HG03521 (cell line): ENCODE data around the gene CDRT4.

Source experiments
- ATAC-seq: cut with Tn5 transposase; IDR thresholded peaks from one replicate; pipeline ENCODE4 v1.9.1; 2021; ENCODE audit warnings: mild to moderate bottlenecking, moderate library complexity; ENCODE audit not compliant: unreplicated experiment

CDRT4 gene

GRCh38 chr17:15432807-15433611 lies 34.4 kb downstream of the CDRT4 start:
- ATAC-seq: no peak

GRCh38 chr17:15431766-15432165 lies 35.7 kb downstream of the CDRT4 start:
- no peak for ATAC-seq

- no peak for ATAC-seq
Observed at GRCh38 chr17:15431196-15431595, 36.2 kb downstream of the CDRT4 start.

GRCh38 chr17:15424521-15424920 lies 42.9 kb downstream of the CDRT4 start:
- no peak for ATAC-seq

GRCh38 chr17:15422392-15422965 lies 44.9 kb downstream of the CDRT4 start:
- ATAC-seq: no peak

GRCh38 chr17:15418781-15419180 lies 48.6 kb downstream of the CDRT4 start:
- no peak for ATAC-seq

- no peak for ATAC-seq
Observed at GRCh38 chr17:15414532-15415306, 52.7 kb downstream of the CDRT4 start.

- ATAC-seq: no peak
Observed at GRCh38 chr17:15413101-15413771, 54.2 kb downstream of the CDRT4 start.

- no peak for ATAC-seq
Observed at GRCh38 chr17:15412606-15413005, 54.8 kb downstream of the CDRT4 start.

GRCh38 chr17:15411384-15412198 lies 55.8 kb downstream of the CDRT4 start:
- ATAC-seq: no peak

GRCh38 chr17:15409721-15410250 lies 57.6 kb downstream of the CDRT4 start:
- ATAC-seq: no peak

GRCh38 chr17:15408803-15409202 lies 58.6 kb downstream of the CDRT4 start:
- ATAC-seq: no peak

- no peak for ATAC-seq
Observed at GRCh38 chr17:15406081-15406480, 61.3 kb downstream of the CDRT4 start.

- ATAC-seq: no peak
Observed at GRCh38 chr17:15405058-15405415, 62.4 kb downstream of the CDRT4 start.

GRCh38 chr17:15404106-15405057 lies 63.0 kb downstream of the CDRT4 start:
- no peak for ATAC-seq

GRCh38 chr17:15403276-15403939 lies 64.0 kb downstream of the CDRT4 start:
- ATAC-seq: no peak

- ATAC-seq: no peak
Observed at GRCh38 chr17:15399443-15399842, 68.0 kb downstream of the CDRT4 start.

GRCh38 chr17:15398736-15399331 lies 68.6 kb downstream of the CDRT4 start:
- ATAC-seq: no peak
